Measurements from ENCODE around the gene LMO3. TPM values are rescaled to one million over a fixed set of nuclear protein-coding genes. Genes with fewer than 3 reads are reported as not detected.

The LMO3 gene
- total and polyA plus RNA-seq, 2 donors (not counting 3 experiments of a cell fraction or from before 2014, with no cell fraction given), result not detected

DNA sequence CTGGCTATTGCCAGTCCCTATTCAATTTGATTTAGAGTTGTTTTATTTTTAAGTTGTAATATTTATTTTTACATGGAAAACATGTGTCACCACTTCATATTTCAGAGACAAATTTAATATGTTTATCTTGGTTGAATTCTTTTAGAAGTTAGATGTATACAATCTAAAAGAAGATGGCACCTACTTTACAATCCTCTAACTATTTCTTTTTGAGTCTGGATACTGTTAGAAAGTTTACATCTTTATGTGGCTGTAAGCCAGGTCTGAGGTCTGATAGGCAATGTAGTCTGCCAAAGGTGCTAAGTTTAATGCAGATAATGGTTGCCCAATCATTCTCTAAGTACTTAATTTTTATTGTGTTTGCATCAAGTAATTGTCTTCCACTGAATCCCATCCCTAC, 7.2 kb upstream of the LMO3 start:
- dilution Hi-C loops (cut with MboI; ENCODE audit: extremely low pct_ligation_motif_present, low sequenced_read_pairs), result no loop called here
- Histone ChIP-seq H2AFZ (ENCODE audit: low read depth, low read length) (no peak overlapping the region), H3K4me1 (ENCODE audit: control insufficient read depth, extremely low read depth, insufficient read depth, low read length) (no peaks in the 10 kb centered on the region), H4K20me1 (replicated peaks; ENCODE audit: control insufficient read depth, extremely low read depth, insufficient read depth, low read length) (no peaks in the 10 kb centered on the region), H3K9me1 (replicated peaks; ENCODE audit: control insufficient read depth, extremely low read depth, insufficient read depth, low read length) (no peaks in the 10 kb centered on the region), H3K36me3 (ENCODE audit: control insufficient read depth in 2 of 2, extremely low read depth in 1 of 2, insufficient read depth in 2 of 2, low read length in 2 of 2) (no peaks in the 10 kb centered on the region), H3K4me3 (replicated peaks in 1 of 3; ENCODE audit: insufficient read depth in 1 of 3, low read depth in 1 of 3, low read length in 3 of 3) (no peak overlapping the region), H3K9ac (replicated peaks; ENCODE audit: extremely low read depth, insufficient read depth, low read length) (no peak overlapping the region), H3K27ac (ENCODE audit: insufficient read depth, low read depth, low read length) (no peak overlapping the region), H3K9me3 (replicated peaks; ENCODE audit: control insufficient read depth, insufficient read depth, low read length) (no peaks in the 10 kb centered on the region), H3K4me2 (ENCODE audit: insufficient read depth, low read length) (no peak overlapping the region), H3K79me2 (ENCODE audit: control insufficient read depth, insufficient read depth, low read length) (no peaks in the 10 kb centered on the region), H3K27me3 (ENCODE audit: control insufficient read depth in 2 of 2, insufficient read depth in 2 of 2, low read length in 2 of 2) (peaks cover 15 to 19% of the 10 kb centered on the region in 2 experiments)
- DNase-seq (ENCODE audit: low read depth, low spot score) (no peak), FAIRE-seq (no peak)
- TF ChIP-seq FOS (IDR thresholded peaks at IDR 0.05; ENCODE audit: borderline replicate concordance, insufficient read depth, low read length) (no peak), POLR2A (IDR thresholded peaks at IDR 0.05; ENCODE audit: low read depth, low read length) (no peak), GATA2 (IDR thresholded peaks at IDR 0.05; ENCODE audit: insufficient read depth, insufficient read length, low read depth, low read length) (no peak), EZH2 (IDR thresholded peaks at IDR 0.05; ENCODE audit: borderline replicate concordance, low read depth, low read length, severe bottlenecking) (no peak), JUN (IDR thresholded peaks at IDR 0.05; ENCODE audit: borderline replicate concordance, insufficient read depth, insufficient read length, low read depth) (no peak), MYC (IDR thresholded peaks at IDR 0.05; ENCODE audit: low read depth, low read length) (no peak), POLR2AphosphoS5 (IDR thresholded peaks at IDR 0.05; ENCODE audit: insufficient read depth, low read depth, low read length) (no peak)
- TF ChIP-seq, protein P1, sequence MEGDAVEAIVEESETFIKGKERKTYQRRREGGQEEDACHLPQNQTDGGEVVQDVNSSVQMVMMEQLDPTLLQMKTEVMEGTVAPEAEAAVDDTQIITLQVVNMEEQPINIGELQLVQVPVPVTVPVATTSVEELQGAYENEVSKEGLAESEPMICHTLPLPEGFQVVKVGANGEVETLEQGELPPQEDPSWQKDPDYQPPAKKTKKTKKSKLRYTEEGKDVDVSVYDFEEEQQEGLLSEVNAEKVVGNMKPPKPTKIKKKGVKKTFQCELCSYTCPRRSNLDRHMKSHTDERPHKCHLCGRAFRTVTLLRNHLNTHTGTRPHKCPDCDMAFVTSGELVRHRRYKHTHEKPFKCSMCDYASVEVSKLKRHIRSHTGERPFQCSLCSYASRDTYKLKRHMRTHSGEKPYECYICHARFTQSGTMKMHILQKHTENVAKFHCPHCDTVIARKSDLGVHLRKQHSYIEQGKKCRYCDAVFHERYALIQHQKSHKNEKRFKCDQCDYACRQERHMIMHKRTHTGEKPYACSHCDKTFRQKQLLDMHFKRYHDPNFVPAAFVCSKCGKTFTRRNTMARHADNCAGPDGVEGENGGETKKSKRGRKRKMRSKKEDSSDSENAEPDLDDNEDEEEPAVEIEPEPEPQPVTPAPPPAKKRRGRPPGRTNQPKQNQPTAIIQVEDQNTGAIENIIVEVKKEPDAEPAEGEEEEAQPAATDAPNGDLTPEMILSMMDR (IDR thresholded peaks at IDR 0.05; ENCODE audit: extremely low read depth in 1 of 2, insufficient read depth in 1 of 2, low read depth in 1 of 2, low read length in 2 of 2), result no peak
- TF ChIP-seq, protein P2, sequence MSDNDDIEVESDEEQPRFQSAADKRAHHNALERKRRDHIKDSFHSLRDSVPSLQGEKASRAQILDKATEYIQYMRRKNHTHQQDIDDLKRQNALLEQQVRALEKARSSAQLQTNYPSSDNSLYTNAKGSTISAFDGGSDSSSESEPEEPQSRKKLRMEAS (IDR thresholded peaks at IDR 0.05; ENCODE audit: insufficient read depth, insufficient read length), result no peak
- ChIA-PET POLR2A (no interaction called here), CTCF (interaction anchor here (1.3 kb wide), 1 partner anchor 1379 kb away, joined by 3 read pairs; no protein-coding TSS in a partner anchor)
- no TSS peak for BruUV-seq (replicated peaks)
- intact Hi-C loops (cut with micrococcal nuclease), result no loop called here

All from endothelial cell of umbilical vein (primary cell).